HG02840 (cell line): ENCODE data around the gene NANOS3.

Experiments
- ATAC-seq: cut with Tn5 transposase; IDR thresholded peaks from one replicate; pipeline ENCODE4 v1.9.1; 2021; ENCODE audit warnings: mild to moderate bottlenecking, moderate library complexity, moderate number of reproducible peaks; ENCODE audit not compliant: unreplicated experiment, low FRiP score

NANOS3 gene

DNA sequence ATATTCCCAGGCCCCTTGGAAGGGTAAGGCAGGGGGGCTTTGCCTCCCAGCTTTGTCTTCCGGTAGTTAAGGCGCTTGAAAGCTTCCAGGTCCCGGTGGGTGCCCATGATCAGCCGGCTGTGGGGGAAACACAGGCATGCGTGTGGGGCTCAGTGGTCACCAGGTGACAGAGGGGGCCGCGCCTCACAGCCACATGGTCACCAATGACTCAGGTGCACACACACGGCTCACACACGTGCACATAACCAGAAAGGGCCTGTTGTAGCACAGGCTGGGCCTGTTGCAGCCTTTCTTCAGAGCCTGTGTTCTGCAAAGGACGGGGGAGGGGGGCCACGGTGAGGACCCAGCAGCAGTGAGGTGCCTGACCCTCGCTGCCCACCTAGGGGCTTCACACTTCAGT, 5.9 kb downstream of the NANOS3 start:
- no peak for ATAC-seq

DNA sequence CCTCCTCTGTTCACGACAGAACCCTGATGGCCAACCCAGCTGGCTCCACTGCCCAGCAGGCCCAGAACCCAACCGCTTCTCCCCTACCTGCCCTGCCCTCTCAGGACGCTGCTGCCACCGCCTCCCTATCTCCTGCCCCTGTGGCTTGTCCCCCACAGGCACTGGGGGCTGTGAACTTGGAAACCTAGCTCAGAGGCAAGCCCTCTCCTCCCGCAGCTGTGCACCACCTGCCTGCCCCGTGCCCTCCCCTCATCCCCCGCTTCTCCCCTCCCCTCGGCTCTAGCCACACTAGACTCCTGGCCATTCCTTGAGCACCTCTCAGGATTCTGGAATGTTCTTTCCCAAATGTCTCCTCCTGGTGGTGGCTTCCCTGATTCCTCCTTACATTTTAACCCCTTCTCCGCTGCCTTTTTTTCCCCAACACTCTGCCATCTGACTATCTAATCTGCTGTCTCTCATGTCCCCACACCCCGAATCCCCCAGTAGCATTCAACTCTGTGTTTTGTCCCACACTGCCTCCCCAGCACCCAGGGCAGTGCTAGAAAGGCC, 6.7 kb downstream of the NANOS3 start:
- ATAC-seq: no peak

DNA sequence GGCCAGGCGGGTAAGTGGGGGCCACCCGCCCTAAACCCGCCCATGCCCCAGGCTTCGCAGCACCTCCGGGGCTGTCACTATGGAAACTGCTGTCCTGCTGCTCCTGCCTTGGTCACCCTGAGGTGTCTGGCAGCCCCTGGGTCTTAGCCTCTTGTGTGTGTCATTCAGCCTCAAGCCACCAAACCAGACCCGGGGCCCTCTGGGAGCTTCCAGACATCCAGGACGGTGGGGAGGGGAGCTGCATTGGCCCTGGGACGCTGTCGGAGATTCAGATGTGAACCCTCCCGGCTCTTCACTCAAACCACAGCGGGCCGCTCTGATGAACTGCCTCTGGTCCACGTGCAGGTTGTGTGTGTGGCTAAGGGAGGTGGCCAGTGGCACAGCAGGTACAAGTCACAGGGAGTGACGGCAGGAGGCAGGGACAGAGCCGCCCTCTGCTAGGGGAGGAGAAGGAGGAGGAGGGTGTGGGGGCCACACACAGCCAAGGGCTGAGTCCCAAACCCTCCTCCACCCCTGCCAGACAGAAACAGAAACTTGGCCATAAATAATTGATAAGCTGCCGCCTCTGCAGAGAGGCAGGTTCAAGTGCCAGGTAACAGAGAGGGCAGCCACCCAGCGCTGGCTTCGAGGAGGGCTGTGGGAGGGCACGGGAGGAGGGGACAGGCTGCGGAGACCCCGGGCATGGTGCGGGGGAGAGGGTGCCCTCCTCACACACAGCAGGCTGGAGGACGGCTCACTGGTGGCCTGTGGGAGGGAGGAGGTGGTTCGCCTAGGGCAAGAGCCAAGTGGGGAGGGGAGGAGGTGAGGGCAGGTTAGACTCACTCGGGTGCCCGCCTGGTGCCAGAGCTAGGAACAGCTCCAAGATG, 8.0 kb downstream of the NANOS3 start:
- ATAC-seq: no peak

DNA sequence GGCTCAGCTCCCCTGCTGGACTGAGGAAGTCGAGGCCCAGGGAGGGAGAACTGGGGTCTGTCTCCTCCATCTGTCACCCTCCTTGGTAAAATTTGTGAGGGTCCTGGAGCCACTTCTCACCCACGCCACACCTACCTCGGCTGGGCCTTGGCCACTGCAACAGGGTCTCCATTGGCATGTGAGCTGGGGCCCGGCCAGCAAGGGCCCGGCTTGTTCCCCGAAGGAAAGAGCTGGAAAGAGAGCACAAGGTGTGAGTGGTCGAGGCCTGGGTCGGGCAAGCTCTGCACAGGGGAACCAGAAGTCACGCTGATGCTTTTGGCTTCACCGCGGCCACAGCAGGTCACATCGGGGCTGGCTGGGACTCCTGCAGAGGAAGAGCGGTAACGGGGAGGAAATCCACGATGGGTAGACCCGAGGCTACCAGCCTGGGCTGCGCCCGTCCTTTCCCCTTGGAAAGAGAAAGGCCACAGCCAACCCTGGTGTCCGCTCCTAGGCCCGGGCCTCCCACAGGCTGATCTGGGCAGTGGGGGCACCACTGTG, 9.0 kb downstream of the NANOS3 start:
- no peak for ATAC-seq

DNA sequence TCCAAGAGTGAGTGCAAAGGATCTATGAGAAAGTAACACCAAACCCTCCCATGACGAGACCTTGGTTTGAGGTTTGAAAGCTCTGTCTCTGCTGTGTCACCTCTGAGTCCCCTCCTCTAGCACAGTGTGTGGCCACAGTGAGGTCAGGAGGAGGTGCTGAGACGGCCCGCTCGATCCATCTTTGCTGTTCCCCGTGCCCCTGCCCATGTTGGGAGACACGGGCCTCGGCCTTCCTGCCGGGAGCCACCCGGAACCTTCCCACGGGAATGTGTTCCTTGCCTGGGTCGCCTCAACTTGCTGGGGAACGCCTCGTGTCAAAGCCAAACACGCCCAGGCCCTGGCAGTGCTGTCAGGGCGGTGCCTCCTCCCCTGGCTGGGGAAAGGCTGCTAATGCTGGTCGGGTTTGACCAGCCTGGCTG, 10.1 kb downstream of the NANOS3 start:
- no peak for ATAC-seq

DNA sequence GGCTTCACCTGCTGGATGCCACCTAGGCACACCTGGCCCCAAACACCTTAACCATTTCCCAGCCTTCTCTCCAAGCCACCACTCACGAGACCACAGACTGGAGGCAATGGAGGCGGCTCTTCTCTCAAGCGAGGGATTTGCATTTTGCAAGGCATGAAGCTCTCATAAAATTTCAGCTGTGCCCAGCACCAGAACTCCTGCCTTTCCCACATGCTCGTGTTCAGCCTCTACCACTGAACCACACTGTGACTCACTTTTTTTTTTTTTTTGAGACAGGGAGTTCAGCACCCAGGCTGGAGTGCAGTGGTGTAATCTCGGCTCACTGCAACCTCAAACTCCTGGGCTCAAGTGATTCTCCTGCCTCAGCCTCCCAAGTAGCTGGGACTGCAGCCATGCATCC, 10.6 kb downstream of the NANOS3 start:
- ATAC-seq: no peak

DNA sequence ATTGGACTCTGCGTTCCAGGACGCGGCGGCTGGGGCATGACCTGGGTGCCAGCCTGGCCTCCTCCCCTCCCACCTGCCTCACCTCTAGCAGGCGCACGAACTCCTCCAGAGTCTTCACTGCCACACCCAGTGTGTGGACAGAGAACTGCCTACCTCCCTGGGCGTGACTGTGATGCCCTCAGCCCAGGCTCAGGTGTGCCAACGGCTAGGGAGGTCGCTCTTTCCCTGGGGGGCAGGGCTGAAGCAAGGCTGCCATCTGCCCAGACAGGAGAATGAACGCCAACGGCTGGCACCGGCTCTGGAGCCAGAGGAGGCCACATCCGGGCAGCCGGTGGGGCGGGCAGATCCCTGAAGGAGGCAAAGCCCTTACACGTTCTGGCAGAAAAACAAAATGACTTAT, 11.3 kb downstream of the NANOS3 start:
- ATAC-seq: no peak

DNA sequence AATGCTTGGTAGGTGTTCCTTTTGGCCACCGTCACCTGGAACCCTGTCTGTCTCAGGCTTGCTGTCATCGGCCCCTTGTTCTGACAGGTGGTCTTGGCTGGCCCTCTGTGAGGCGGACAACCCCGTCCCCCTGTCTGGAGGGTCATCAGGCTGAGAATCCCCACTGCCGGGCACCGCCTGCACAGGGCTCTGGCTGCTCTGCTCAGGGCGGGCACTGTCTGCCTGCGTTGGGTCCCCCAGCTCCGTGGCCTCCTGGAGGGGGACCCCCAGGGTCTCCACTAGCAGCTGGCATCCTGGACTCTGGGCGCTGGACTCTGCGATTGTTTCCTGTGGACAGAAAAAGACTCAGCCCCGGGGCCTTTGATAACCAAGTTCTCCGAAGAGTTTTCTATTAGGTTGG, 13.2 kb downstream of the NANOS3 start:
- ATAC-seq: no peak

DNA sequence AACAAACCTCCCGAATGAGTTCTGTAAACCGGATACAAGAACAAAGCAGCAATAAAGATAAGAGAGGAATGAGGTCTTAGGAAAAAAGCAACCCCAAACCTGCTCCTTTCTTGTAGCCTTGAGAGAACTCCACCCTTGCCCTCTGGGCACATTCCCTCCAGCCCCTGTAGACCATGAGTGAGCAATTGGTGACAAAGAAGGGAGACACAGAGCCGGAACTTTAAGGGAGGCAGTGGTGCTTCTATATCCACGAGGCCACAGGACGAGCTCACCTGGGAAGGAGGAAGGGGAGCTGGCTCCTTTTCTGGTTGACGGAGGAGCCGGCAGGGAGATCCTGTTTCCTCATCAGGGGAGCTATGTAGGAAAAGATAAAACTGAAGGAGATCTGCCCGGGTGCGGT, 15.9 kb downstream of the NANOS3 start:
- no peak for ATAC-seq

DNA sequence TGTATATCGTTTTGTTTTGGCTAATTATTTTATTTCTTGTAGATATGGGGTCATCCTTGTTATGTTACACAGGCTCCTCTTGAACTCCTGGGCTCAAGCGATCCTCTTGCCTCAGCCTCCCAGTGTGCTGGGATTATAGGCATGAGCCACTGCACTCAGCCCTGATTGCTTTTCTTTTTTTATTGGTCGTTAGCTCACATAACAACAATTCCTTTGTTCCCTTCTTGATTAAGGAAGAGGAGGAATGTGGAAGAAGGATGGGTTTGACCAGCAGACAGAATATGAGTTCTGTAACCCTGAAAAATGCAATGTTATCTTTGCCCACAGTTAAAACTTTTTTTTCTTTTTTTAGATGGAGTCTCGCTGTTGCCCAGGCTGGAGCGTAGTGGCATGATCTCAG, 17.6 kb downstream of the NANOS3 start:
- no peak for ATAC-seq

DNA sequence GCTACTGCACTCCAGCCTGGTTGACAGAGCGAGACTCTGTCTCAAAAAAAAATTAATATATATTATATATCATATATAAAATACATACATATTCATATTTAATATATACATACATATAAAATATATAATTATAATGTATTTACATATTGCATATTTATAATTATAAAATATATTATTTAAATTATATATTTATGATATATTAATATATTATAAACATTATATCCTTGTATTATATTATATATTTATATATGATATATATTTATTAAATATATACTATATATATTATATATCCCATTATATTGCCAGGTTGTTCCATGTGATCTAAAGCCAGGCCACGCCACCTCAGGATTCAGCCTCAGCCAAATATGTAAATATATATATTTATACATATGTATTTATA, 19.3 kb downstream of the NANOS3 start:
- ATAC-seq: no peak

DNA sequence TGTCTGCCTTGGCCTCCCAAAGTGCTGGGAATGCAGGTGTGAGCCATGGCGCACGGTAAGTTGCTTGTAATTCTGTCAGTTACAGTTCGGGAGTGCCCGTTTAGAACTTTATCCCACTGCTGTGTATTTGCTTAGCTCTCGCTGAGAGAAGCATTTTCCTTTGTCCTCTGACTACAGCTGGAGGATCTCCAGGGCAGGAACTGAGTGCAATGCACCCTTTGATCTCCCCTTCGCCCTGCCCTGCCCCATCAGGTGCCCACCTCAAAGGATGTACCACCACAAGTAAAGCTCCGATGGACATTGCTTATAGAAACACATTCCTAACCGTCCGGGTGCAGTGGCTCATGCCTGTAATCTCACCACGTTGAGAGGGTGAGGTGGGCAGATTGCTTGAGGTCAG, 22.5 kb downstream of the NANOS3 start:
- ATAC-seq: no peak

DNA sequence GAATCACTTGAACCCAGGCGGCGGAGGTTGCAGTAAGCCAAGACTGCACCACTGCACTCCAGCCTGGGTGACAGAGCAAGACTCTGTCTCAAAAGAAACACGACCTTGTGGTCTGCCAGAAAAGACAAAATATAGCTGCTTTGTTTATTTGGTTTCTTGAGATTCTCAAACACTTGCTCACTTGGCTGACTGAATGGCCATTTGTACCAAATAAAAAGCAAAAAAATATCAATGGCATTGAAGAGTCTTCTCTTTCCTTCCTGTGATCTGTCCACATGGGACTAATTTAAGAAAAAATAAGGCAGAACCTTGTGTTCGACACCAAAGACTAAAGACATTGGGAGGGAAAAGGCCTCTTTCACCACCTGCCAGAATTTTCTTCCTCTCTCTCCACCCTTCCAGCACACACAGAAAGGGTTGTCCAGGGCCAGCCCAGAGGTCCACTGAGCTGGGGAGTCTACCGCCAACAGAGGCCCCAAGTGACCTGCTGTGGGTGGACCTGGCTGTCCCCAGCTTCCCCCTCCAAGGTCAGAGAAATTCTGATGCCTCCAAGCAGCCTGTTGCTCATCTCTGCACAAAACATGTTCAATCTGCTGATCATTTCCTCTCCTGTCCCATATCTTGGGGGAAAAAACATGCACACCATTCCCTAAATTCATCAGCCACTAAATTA, 23.1 kb downstream of the NANOS3 start:
- no peak for ATAC-seq

DNA sequence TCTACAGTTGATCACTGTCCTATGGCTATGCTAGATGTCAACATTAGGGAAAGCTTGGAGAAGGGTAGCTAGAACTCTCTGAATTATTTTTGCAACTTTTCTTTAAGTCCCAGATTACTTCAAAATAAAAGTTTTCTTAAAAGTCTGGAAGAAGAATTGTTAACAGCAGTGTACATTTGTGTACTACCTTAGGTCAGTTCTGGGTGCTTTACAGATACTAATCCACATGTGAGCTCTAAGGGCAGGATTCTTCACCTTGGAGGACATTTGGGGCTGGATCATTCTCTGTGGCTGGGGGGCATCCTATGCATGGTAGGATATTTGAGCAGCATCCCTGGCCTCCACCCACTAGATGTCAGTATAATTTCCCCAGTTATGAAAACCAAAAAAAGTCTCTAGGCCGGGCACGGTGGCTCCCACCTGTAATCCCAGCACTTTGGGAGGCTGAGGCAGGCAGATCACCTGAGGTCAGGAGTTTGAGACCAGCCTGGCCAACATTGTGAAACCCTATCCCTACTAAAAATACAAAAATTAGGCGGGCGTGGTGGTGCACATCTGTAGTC, 26.1 kb downstream of the NANOS3 start:
- no peak for ATAC-seq

DNA sequence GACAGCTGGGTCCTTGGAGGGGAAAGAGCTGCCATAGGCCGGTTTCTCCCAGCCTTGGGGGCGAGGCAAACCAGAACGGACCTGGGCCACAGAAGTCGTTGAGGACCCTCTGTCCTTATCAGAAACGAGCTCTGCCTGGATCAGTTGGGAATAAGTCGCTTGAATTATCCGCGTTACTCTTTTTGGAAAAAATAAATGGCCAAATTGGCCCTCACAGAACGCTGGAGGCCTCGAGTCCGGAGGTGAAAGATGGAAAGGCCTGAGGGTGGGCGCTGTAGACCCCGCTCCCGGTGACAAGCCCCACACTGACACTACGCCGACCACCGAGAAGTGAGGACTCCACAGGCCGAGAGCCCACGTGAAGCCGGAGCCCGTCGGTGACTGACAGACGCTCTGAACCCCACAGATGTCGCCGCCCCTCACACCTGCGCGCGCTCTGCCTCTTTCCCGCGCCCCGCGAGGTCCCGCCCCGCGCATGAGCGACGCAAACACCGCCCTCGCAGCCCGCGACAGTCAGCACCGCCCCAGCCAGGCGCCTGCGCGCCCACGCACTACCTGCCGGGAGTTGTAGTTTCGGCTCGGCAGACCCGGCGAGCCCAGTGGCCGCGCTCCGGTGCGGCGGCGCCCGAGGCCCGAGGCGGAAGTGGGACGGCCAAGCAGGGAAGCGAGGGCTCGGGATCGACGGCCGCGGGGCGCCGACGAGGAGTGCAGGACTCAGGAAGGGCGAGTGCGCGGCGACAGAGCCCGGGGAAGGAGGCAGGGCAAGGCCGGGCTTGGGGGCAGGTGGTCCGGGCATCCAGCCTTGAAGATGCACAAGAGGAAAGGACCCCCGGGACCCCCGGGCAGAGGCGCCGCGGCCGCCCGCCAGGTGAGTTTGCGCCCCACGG, 28.9 kb downstream of the NANOS3 start, which contains the start of the genes BRME1 and CC2D1A:
Gene BRME1, minus strand, starts transcription at position 484 of the 887 bp plus-strand sequence. CDS start 1,225 bp downstream, outside the sequence.
Gene CC2D1A, plus strand, starts transcription at position 568 of the 887 bp plus-strand sequence. Its CDS starts 241 bp downstream, at position 809.
- ATAC-seq: peak; percentile 85

DNA sequence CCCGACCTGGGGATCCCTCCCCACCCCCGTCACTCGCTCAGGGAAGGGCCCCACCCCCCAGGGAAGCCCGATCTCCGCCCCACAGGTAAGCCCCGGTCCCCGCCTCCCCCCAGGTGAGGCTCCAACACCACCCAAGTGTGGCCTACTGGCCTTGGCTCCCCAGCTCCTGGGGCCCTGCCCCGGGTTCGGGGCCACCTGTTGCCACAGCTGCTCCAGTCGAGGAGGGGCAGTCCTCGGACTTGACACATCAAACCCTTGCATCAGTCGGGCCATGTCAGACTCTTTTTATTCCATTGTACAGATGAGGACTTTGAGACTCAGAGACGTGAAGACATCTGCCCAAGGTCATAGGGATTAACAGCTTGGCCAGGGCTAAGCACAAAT, 29.6 kb downstream of the NANOS3 start:
- ATAC-seq: peak; percentile 23

DNA sequence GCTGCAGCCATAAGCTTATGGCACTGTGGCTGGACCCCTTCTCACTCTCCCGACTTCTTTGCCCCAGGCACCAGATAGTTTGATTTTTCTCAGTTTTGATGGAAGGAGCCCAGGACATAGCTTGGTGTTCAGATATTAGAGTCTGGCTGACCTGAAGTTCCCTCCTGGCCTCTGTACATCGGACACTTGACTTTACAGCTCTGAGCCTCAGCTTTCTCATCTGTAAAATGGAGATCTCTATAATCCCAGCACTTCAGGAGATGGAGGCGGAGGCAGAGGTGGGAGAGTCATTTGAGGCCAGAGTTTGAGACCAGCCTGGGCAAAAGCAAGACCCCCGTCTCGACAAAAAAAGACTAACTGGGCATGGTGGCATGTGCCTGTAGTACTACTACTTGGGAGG, 30.0 kb downstream of the NANOS3 start:
- ATAC-seq: no peak

DNA sequence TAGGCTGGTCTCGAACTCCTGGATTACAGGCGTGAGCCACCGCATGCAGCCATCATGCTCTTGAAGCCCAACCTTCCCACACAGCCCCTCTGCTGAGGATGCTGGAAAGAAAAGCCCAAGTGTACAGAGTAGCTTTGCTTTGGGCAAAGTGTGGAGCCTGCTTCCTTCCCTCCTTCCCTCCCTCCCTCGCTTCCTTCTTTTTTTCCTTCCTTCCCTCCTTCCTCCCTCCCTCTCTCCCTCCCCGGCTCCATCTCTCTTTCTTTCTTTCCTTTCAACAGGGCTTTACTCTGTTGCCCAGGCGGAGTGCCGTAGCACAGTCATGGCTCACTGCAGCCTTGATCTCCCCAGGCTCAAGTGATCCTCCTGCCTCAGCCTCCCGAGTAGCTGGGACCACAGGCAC, 31.7 kb downstream of the NANOS3 start:
- no peak for ATAC-seq

DNA sequence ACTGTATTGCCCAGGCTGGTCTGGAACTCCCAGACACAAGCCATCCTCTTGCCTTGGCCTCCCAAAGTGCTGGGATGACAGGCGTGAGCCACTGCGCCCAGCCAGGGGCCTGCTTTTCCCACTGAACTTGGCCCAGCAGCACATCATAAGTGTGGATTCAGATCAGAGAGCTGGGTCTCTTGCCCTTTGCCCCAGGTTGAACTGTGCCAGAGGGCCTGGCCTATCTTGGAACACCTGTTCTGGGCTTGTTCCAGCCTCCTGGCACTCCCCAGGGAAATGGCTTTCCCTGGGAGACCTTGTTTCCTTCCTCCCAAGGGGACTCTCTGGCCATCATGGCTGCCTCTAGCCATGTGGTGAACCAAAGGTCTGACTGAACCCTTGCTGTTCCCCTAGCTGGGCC, 32.5 kb downstream of the NANOS3 start:
- no peak for ATAC-seq

DNA sequence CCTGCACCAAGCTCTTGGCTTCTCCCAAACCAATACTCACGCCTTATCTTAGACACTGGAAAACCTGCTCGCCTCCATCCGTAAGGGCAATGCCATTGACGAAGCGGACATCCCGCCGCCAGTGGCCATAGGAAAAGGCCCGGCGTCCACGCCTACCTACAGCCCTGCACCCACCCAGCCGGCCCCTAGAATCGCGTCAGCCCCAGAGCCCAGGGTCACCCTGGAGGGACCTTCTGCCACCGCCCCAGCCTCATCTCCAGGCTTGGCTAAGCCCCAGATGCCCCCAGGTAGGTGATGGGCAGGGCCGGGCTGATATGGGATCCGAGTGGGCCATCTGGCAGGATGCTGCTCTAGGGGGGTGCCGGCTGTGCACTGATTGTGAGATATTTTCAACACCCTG, 36.4 kb downstream of the NANOS3 start:
- ATAC-seq: no peak
